Esophagus squamous epithelium (tissue), 4 donors: ENCODE data around the gene MIF4GD.

Experiments used
- CTCF ChIP-seq, 6 experiments: fragments of 450-650 bp in 4 of 6; fragments of 200-600 bp in 2 of 6; sonication (generic) in 2 of 6; IDR thresholded peaks; one replicate each; pipeline ENCODE4 v1.5.1; 2016 to 2019; ENCODE audit warnings: antibody characterized with exemption in 6 of 6, mild to moderate bottlenecking in 4 of 6, moderate library complexity in 4 of 6
- POLR2A ChIP-seq, 4 donors: fragments of 450-650 bp; IDR thresholded peaks; one replicate each; pipeline ENCODE4 v1.6.1; 2017; ENCODE audit warnings: antibody characterized with exemption in 4 of 4, mild to moderate bottlenecking in 4 of 4, moderate library complexity in 3 of 4

- no peak for TF ChIP-seq CTCF (IDR thresholded peaks at IDR 0.05)
- TF ChIP-seq POLR2A (IDR thresholded peaks at IDR 0.05) = no peak
Measured at GRCh38 chr17:75287221-75287620, 16.2 kb upstream of the MIF4GD start.
